ENCODE measurements around the gene RPLP1. TPM values are rescaled to one million over a fixed set of nuclear protein-coding genes. Genes with fewer than 3 reads are reported as not detected.

The RPLP1 gene
- total and polyA plus RNA-seq, 7 donors: 1,471 to 2,538 (median 1,985) TPM

DNA sequence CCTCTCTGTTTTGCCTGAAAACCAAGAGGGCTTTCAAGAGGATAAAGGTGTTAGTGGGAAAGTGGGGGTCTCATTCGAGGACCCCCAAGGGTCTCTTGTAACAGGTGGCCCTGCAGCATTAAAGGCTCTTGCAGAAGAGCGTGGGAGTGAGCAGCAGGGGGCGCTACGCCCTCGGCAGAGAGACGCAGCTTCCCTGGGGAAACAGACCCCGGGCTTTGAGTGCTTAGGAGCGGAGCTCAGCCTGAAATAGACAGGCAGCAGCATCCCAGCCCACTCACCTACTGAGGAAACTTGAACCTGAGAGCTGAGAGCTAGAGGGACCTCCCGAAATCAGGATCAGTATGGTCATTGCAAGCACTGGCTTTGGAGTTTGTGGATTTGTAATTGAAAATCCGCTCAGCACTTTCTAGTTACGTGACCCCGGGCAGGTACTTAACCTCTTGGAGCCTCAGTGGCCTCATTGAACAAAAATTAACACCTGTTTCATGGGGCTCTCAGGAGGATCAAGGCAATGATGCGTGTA, 25.7 kb downstream of the RPLP1 start:
- DNase-seq (peak in 1 of 2 donors; percentile 34), ATAC-seq (peak in 3 of 4 donors; percentile 56 to 67 (median 56))
- peak; percentile 77 for TF ChIP-seq CTCF (IDR thresholded peaks at IDR 0.05)
- Histone ChIP-seq H3K4me1 (no peaks in the 10 kb centered on the region), H3K36me3 (ENCODE audit: insufficient read depth in 1 of 2, low read depth in 1 of 2) (no peaks in the 10 kb centered on the region), H3K27me3 (ENCODE audit: insufficient read depth in 3 of 3, low read length in 2 of 3) (no peaks in the 10 kb centered on the region), H3K9me3 (no peaks in the 10 kb centered on the region), H3K4me3 (no peak overlapping the region), H3K27ac (no peak overlapping the region)
- intact Hi-C loops (cut with DNase I): loop anchor here (2.0 to 5.0 kb wide), 2 partner anchors 1009 to 1010 kb away; no protein-coding TSS in a partner anchor
- WGBS, 3 donors: 31 to 33% (median 33%) methylated on average over 13 of the region's 13 CpGs

DNA sequence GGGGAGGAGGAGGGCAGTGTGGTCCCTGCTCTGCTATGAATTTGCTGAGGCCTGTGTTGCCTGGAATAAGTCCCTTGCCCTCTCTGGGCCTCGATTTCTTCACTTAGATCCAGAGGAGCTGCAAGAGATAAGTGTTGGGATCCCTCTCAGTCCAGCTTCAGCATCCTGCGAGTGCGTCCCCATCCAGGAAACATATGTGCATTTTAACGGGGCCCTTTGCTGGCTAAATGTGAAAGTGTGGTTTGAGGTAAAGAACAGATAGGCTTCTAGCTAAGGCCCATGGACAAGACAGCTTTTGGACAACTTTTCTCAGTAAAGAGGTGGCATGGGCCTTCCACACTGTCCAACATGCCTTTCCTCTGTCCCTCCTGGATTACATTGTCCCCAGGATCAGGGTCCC, 26.5 kb downstream of the RPLP1 start:
- H3K27me3 ChIP-seq (ENCODE audit: insufficient read depth in 3 of 3, low read length in 2 of 3): no peaks in the 10 kb centered on the region
- no peak overlapping the region for H3K4me3 ChIP-seq
- TF ChIP-seq CTCF (IDR thresholded peaks at IDR 0.05): no peak
- 87 to 94% (median 90%) methylated on average over 4 of the region's 4 CpGs for WGBS, 3 donors
- no peaks in the 10 kb centered on the region for H3K9me3 ChIP-seq
- no peak for DNase-seq
- no peak overlapping the region for H3K27ac ChIP-seq
- H3K4me1 ChIP-seq: no peaks in the 10 kb centered on the region
- intact Hi-C loops (cut with DNase I): loop anchor here (2.0 to 5.0 kb wide), 2 partner anchors 1008 to 1010 kb away; no protein-coding TSS in a partner anchor
- no peaks in the 10 kb centered on the region for H3K36me3 ChIP-seq (ENCODE audit: insufficient read depth in 1 of 2, low read depth in 1 of 2)
- ATAC-seq: no peak

DNA sequence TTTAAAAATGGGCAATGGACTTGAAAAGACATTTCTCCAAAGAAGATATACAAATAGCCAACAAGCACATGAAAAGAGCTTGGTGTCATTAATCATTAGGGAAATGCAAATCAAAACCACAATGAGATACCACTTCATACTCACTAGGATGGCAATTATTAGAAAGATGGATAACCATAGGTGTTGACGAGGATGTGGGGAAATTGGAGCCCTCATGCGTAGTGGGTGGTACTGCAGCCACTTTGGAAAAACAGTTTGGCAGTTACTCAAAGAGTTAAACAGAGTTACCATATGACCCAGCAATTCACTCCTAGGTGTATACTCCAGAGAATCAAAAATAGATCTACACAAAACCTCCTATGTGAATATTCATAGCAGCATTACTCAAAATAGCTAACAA, 27.4 kb downstream of the RPLP1 start:
- no peaks in the 10 kb centered on the region for H3K9me3 ChIP-seq
- H3K36me3 ChIP-seq (ENCODE audit: insufficient read depth in 1 of 2, low read depth in 1 of 2): no peaks in the 10 kb centered on the region
- no peak for TF ChIP-seq CTCF (IDR thresholded peaks at IDR 0.05)
- intact Hi-C loops (cut with DNase I): loop anchor here (2.0 to 5.0 kb wide), 2 partner anchors 1007 to 1009 kb away; no protein-coding TSS in a partner anchor
- no peak overlapping the region for H3K4me3 ChIP-seq
- ATAC-seq: no peak
- H3K27me3 ChIP-seq (ENCODE audit: insufficient read depth in 3 of 3, low read length in 2 of 3): no peaks in the 10 kb centered on the region
- H3K27ac ChIP-seq: no peak overlapping the region
- DNase-seq: no peak
- WGBS, 3 donors: 94 to 100% (median 100%) methylated on average over 2 of the region's 2 CpGs
- no peaks in the 10 kb centered on the region for H3K4me1 ChIP-seq

DNA sequence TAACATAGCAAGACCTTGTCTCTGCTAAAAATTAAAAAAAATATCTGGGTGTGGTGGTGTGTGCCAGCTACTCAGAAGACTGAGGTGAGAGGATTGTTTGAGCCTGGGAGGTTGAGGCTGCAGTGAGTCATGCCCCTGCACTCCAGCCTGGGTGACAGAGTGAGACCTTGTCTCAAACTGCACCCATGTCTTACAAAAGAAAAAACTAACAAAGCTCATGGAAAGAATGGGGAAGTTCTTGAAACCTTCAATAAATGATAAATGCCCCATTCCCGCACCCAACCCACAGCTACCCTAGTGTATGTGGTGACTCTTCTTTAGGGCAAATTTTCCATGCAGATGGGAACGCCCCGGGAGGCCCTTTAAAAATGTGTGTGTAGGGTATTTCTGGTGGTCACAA, 28.3 kb downstream of the RPLP1 start:
- Histone ChIP-seq H3K27ac (no peak overlapping the region), H3K36me3 (ENCODE audit: insufficient read depth in 1 of 2, low read depth in 1 of 2) (no peaks in the 10 kb centered on the region), H3K9me3 (no peaks in the 10 kb centered on the region), H3K4me1 (no peaks in the 10 kb centered on the region), H3K4me3 (no peak overlapping the region), H3K27me3 (ENCODE audit: insufficient read depth in 3 of 3, low read length in 2 of 3) (no peaks in the 10 kb centered on the region)
- 91 to 96% (median 93%) methylated on average over 3 of the region's 3 CpGs for whole genome bisulfite sequencing, 3 donors
- no peak for DNase-seq
- no peak for TF ChIP-seq CTCF (IDR thresholded peaks at IDR 0.05)
- no peak for ATAC-seq
- intact Hi-C loops (cut with DNase I): no loop called here
